Right lobe of liver (tissue), 4 donors: ENCODE data around the gene NLRP10.

Source experiments
- POLR2A ChIP-seq: fragments of 450-650 bp; IDR thresholded peaks from one replicate; pipeline ENCODE4 v1.6.1; 2017; ENCODE audit warnings: antibody characterized with exemption, mild to moderate bottlenecking
- TF ChIP-seq, protein P1 (sequence below), 4 donors: fragments of 200-600 bp in 3 of 4; fragments of 450-650 bp in 1 of 4; IDR thresholded peaks; one replicate each; pipeline versions ENCODE4 v1.5.1 to v1.8.0; 2016 to 2022; ENCODE audit warnings: antibody characterized with exemption in 4 of 4, mild to moderate bottlenecking in 2 of 4
- donor health status: DM: no; HTN: no; CAD: no.
- donor health status: DM: no; HTN: no; CAD: no.
- donor health status: DM: no; HTN: yes; CAD: no.

DNA sequence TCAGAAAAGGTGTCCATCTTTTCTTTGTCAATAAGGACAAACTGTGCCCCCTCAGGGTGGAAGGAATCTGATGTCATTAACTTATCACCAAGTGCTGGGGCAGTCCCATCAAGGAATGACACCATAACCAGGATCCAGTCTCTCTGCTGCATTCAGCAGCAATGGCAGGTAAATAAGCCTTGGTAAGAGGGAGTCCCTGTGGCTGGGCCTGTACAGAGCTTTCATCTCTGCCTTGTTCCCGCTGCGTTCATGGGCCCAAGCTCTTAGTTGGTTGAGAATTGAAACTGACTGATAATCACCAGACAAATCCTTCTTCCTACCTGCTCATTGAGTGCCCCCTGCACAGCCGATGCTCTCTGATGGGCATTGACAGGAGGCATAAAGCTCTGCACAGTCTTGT lies 44.6 kb upstream of the NLRP10 start:
- TF ChIP-seq, protein P1, sequence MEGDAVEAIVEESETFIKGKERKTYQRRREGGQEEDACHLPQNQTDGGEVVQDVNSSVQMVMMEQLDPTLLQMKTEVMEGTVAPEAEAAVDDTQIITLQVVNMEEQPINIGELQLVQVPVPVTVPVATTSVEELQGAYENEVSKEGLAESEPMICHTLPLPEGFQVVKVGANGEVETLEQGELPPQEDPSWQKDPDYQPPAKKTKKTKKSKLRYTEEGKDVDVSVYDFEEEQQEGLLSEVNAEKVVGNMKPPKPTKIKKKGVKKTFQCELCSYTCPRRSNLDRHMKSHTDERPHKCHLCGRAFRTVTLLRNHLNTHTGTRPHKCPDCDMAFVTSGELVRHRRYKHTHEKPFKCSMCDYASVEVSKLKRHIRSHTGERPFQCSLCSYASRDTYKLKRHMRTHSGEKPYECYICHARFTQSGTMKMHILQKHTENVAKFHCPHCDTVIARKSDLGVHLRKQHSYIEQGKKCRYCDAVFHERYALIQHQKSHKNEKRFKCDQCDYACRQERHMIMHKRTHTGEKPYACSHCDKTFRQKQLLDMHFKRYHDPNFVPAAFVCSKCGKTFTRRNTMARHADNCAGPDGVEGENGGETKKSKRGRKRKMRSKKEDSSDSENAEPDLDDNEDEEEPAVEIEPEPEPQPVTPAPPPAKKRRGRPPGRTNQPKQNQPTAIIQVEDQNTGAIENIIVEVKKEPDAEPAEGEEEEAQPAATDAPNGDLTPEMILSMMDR (IDR thresholded peaks at IDR 0.05): no peak
- no peak for TF ChIP-seq POLR2A
